NCI-H82 treated with DMSO at 0.1 percent for 48 hours (cell line): ENCODE data around the gene TMEM154.

Source experiments
- DNase-seq: peaks from one replicate; lab custom pipeline; 2025; ENCODE audit not compliant: unreplicated experiment; lab: John Stamatoyannopoulos, UW

The TMEM154 gene

GRCh38 chr4:152634110-152634760 is 45.6 kb downstream of the TMEM154 start:
- no peak for DNase-seq

DNA sequence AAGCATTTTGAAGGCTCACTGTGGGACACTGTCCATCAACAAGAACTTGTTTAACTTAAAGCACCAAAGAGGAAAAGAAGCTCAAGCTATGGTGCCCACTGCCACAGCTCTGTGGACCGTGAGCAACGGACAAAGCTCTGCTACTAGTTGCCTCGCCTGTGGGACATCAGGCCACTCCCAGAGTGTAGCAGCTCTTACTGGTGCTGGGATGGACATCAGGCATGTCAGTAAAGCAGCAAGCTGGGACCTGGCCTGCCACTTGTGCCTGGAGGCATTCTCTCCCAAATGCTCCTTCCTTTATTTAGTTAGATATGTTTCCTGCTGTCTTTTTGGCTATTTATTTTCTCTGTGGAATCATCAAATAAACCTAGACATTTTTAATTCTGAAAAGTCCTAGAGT is 46.7 kb downstream of the TMEM154 start:
- DNase-seq, result no peak

DNA sequence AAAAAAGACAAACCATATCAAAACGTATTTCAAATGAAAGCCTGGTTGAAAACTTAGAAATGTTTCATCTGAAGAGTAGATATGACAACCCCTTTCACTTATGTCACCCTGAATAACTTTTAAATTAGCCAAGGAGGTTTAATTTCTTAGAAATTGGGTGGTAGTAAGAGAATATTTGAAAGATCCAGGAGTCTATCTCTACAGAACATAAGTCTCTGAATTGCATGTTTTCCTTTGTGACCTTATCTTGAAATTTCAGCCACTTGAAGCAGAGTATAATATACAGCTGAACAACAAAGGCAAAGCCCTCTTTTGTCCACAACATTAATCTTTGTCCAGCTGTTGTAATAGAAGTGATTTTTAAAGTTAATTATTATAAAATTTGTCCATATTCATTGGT is 49.5 kb downstream of the TMEM154 start:
- no peak for DNase-seq

DNA sequence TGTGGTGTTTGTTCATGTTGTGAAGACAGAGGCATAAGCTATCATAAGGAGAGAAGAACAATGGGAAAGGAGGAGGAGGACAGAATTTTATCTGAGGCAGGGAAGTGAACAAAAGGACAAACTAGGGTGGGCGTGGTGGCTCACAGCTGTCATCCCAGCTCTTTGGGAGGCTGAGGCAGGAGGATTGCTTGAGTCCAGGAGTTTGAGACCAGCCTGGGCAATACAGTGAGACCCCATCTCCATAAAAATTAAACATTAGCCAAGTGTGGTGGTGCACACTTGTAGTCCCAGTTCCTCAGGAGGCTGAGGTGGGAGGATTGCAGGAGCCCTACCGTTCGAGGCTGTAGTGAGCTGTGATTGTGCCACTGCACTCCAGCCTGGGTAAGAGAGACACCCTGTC is 49.9 kb downstream of the TMEM154 start:
- DNase-seq, result no peak

DNA sequence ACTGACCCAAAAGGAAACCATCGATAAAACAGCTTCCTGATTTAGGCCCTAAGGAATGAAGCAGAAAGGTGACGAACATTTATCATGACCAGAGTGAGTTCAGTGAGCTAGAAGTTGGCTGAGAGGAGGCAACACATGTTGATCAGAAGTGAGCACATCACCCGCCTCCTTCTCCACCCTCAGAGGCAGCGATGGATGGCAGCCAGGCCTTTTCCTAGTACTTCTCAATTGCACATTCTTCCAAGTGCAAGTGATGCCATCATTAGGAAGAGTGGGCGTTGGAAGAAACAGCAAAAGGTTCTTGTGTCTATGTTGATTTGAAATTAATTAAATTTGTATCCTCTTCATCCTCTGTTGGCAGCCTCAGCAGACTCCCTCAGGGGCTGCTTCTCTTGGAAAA is 51.7 kb downstream of the TMEM154 start:
- no peak for DNase-seq

GRCh38 chr4:152626790-152627189 is 53.0 kb downstream of the TMEM154 start:
- DNase-seq, result no peak

- no peak for DNase-seq
These were observed 58.9 kb downstream of the TMEM154 start for GRCh38 chr4:152620915-152621314.

- DNase-seq, result no peak
These were observed 59.6 kb downstream of the TMEM154 start for GRCh38 chr4:152620218-152620617.

- DNase-seq, result no peak
These were observed 60.2 kb downstream of the TMEM154 start for GRCh38 chr4:152619556-152619955.

- DNase-seq, result no peak
These were observed 60.8 kb downstream of the TMEM154 start for GRCh38 chr4:152618971-152619370.

GRCh38 chr4:152616804-152617203 is 63.0 kb downstream of the TMEM154 start:
- DNase-seq, result no peak

- no peak for DNase-seq
These were observed 65.7 kb downstream of the TMEM154 start for GRCh38 chr4:152613841-152614721.

GRCh38 chr4:152613351-152613750 is 66.4 kb downstream of the TMEM154 start:
- DNase-seq, result no peak

GRCh38 chr4:152610131-152610530 is 69.7 kb downstream of the TMEM154 start:
- DNase-seq, result no peak

- no peak for DNase-seq
These were observed 70.3 kb downstream of the TMEM154 start for GRCh38 chr4:152609481-152609880.

DNA sequence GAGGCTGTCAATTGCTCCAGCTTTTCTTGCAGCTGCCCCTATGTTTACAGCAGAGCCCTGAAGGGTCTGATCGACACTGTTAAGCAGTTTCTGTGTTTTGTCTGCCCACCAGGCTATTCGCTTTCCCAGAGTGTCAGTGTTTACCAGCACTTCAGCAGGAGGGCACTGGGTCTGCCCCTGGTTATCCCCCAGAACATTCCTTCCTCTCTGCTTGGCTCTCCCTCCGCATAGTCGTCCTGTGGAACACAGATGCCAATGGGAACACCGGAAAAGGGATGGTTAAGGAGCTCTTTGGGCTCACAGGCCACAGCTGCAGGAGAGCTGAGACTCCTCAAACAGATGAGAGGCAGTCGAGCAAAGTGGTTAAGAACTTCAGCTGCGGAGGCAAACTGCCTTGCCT is 72.6 kb downstream of the TMEM154 start:
- no peak for DNase-seq

DNA sequence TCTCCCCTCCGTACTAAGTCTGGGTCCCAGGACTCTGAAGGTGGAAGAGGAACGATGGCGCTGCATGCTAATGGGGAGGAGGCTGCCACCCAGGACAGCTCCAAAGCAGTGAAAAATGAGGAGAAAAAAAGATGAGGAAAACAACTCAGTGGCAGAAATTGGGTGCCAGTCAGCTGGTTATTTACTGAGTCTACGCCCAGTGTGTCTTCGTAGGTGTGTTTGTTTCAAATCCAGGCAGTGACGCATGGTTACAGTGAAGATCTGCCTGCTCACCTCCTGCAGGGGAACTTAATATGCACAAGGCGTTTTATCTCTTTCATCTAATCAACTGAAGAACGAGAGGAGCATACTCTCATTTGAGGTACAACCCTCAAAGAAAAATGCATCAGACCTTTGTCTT is 73.0 kb downstream of the TMEM154 start:
- no peak for DNase-seq

DNA sequence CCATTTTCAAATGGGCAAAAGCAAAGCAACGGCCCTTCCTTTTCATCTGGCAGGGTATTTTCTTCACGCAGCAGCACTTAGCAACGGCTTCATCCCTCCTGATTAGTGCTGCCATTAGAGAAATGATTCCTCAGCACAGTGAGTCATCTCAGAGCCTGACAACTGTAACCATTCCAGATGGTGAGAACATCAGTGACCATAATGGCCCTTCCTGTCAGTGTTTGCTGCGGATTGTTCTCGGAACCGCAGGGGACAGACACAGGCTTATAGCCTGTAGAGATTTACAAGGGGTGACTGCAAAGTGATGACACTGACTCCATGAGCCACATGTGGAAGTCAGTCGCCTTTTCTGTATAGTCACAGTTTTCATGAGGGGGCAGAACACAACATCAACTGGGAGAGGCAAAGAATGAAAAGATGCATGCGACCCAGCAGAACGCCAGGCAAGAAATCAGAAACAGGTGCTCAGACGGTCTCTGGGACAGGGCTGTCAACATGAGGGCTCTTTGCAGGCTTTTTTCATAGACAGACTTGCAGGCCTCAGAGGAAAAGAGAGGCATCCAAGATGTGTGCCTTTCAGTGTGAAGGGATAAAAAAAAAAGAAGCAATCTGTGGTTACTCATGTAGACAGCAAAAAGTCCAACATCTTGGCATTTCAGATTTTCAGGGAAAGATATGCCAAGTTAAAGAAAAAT is 74.0 kb downstream of the TMEM154 start:
- peak; percentile 26 for DNase-seq

GRCh38 chr4:152605031-152605430 is 74.8 kb downstream of the TMEM154 start:
- DNase-seq, result no peak

DNA sequence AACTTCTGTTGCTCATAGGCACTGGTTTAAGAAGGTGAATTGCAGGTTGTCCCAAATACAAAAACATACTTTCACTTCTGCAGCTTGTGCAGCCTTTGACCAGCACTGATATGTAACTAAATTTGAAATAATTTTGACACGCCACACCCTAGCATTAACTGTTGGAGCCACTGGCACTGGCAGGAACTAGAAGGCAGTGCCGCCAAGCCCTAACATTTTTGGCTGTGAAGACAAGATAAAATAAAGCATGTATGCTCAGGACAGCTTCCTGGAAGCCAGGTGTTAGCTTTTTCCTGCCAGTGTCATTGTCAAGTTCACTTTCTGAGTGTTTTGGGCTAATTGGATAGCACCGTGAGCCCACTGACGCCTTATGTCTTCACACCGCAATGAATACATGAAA is 78.6 kb downstream of the TMEM154 start:
- no peak for DNase-seq

DNA sequence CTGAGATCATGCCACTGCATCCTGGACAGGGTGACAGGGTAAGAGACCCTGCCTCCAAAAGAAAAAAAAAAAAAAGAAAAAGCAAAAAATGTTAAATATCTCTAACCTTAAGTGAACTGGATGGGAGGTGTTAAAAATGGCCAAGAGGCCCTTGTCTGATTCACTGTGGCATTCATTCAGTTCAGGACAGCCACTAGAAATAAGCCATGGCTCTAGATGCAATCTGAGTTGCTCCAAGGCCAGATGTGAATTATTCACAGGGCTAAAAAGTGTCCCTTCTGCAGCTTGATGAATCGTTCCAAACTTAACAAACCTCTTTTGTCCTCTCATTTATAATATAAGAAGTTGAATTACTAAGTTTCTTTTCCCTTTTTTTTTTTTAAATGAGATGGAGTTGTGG is 80.2 kb downstream of the TMEM154 start:
- DNase-seq, result no peak

DNA sequence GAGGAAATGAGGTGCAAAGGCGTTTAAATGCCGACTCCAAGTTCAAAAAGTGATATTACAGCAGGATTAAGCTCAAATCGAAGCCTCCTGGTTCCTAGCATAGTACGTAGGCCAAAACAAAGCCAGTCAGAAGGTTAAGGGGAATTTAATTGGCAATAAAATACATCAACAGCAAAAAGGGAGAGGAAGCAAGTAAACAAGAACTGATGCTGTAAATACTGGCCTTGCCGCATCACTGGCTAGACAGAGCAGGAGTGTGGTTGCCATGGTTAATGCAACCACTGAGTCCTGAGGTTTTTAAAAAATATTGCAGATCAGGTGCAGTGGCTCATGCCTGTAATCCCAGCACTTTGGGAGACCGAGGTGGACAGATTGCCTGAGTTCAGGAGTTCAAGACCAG is 80.7 kb downstream of the TMEM154 start:
- DNase-seq, result no peak
